Skeletal muscle cell (primary cell): ENCODE results near the gene MORC4.
"Not testable (repeated sequence)": the region's sequence is repeated elsewhere in the genome, so short reads cannot be mapped to it uniquely, and the experiment has no call there.

Experiments used
- DNase-seq: peaks from one replicate; pipeline ENCODE4 v3.0.0-alpha.2; 2010; ENCODE audit warnings: low read depth
- H3K4me3 ChIP-seq: 2 replicates; pipeline ENCODE4 v1.5.1; 2011; ENCODE audit warnings: low read depth, mild to moderate bottlenecking, control low read depth, low read length, moderate library complexity

Gene MORC4

DNA sequence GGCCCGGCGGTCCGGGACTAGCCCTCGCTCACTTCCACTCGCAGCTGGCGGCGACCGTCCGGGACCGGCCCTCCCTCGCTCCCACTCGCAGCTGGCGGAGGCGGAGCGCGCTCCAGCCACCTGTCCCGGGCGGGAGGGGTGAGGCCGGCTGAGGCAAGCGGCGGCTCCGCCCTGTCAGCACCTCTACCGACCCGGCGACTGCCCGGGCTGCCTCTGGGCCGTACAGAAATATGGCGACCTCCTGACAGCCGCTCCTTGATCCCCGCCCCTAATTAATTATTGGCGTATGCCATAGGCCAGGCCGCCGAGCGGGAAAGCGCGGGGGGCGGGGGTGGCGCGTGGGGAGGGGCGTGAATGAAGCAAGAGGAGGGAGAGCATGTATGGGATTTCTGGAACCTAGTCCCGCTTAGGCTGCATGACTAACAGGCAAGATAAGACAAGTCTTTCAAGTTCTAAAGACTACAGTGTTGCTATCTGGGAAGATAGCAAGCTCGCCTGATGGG is at the start of gene MORC4:
Gene MORC4, minus strand, starts transcription at position 200 of the 503 bp plus-strand sequence. CDS start 243 bp downstream, outside the sequence.
- peak; percentile 31 for DNase-seq

GRCh38 chrX:107047622-107048021 is 47.6 kb upstream of the MORC4 start:
- DNase-seq: no peak
- no peak overlapping the region for H3K4me3 ChIP-seq

More for the DNA sequence above, at the start of gene MORC4:
- H3K4me3 ChIP-seq: peak within 1 kb of the TSS; percentile 62

DNA sequence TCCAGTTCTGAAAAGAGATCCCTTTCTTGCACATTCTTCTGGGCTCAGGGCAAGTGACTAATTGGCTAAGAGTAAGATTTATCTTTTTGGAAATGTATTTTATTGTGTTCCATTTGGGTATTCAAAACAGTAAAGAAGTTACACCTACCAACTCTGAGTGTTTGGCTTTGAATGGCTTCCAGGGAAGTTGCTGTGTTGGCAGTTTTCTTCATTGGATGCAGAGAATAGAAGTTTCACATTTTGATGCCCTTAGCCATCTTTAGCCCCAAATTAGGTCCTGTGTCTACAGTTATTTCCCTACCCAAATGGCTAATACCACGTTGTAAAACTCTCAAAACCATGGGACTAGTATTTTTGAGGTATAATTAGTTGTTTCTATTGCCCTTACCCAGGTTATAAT is 29.7 kb upstream of the MORC4 start:
- no peak for DNase-seq
- H3K4me3 ChIP-seq: no peak overlapping the region

GRCh38 chrX:107025545-107025944 is 25.5 kb upstream of the MORC4 start:
- H3K4me3 ChIP-seq: no peak overlapping the region
- no peak for DNase-seq

DNA sequence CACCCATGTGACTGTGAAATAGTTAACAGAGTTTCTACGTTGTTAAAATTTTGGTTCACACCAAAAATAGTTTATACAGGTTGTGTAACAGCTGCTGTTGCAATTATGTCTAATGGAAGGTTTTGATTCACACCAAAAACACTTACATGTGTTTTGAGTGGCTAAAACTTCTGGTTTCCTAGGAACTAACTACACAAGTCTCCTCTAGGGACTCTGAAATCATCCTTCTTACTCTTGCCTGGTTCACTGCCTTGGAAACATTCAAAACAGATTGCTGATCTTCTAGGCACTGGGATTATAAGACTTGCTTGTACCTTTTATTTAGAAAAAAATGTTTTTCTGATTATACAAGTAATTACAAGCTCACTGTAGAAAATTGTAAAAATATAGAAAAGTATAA is 14.9 kb upstream of the MORC4 start:
- H3K4me3 ChIP-seq: no peak overlapping the region
- no peak for DNase-seq

- DNase-seq: no peak
- no peak overlapping the region for H3K4me3 ChIP-seq
Observed at GRCh38 chrX:107008034-107008433, 8.0 kb upstream of the MORC4 start.

DNA sequence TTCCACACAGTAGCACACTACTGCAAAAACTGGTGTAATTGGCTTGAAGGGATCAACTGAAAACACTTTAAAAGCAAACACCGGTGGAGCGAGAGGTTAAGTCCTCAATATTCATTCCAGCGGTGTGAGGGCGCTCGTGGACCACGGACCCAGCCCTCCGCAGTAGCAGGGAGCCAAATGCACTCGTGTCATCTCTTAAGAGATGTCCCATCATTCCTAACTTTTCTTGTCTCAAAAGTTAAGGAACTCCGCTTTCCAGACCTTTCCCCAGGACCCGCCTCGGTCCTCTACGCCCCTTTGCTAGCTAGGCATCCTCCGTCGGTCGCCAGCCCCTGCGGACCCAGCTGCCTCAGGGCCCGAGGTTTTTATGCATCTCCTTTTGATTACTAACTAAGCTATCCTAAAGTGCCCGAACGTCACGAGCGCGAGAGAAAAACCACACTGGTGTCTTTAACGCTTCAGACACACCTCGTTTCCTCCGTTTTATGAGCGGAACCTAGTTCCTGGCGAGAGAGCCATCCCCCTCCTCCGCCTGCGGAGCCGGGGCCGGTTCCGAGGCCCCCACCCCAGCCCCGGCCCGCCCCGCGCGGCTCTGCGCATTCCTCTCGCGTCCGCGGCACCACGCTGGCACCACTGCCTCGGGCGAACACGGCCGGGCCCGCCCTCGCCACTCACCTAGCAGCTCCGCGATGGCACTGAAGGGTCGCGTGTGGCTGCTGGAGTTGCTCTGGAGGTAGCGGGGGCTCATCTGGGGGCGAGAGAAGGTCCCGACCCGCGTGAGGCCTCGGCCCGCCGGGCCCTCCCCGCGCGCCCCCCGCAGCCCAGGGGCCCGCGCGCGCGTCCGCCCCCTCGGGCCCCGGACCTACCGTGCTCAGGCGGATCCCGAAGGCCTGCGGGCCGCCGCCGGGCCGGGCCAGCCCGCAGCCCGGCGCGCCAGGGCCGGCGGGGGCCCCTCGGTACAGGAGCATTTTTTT is 723 bp downstream of the MORC4 start:
- peak overlapping the region; percentile 62 for H3K4me3 ChIP-seq
- no peak for DNase-seq

DNA sequence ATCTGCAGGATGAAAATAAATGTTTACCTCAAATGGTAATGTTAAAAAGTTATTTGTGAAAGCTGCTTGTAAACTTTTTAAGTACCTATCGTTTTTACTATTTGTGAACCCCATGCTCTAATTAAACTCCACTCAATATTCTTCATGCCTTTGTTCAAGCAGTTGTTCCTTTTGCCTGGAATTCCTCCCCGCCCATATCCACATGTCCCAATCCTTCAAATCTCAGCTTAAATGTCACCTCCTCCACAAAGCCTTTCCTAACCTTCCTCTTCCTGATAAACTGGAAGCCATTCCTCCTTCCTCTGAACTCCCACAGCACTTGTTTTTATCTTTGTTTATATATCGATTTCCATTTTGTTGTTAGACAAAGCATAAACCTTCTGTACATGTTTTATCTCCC is 2.4 kb downstream of the MORC4 start:
- H3K4me3 ChIP-seq: no peak overlapping the region
- DNase-seq: no peak

DNA sequence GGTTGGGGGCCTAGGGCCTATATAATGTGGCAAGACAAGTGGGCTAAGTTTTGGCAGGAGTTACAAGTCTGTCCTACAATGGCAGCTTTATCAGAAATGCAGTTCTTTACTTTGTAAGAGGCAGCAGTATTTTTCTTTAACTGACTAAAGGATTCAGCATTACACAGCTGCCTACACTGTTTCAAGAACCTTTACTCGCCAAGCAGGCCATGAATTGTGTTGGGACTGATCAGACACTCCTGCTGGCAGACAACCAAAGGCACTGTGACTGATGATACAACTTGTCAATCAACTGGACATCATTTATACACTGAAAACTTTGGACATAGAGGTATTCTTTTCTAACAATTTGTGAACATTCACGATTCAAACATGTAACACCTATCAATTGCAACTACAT is 4.3 kb downstream of the MORC4 start:
- H3K4me3 ChIP-seq: no peak overlapping the region
- DNase-seq: no peak

- DNase-seq: no peak
- no peak overlapping the region for H3K4me3 ChIP-seq
Observed at GRCh38 chrX:106987488-106987887, 12.5 kb downstream of the MORC4 start.

GRCh38 chrX:106980952-106981626 is 18.9 kb downstream of the MORC4 start:
- DNase-seq: no peak

GRCh38 chrX:106976416-106976815 is 23.6 kb downstream of the MORC4 start:
- DNase-seq: no peak
- no peak overlapping the region for H3K4me3 ChIP-seq

More at GRCh38 chrX:106980952-106981626, 18.9 kb downstream of the MORC4 start:
- H3K4me3 ChIP-seq: no peak overlapping the region

DNA sequence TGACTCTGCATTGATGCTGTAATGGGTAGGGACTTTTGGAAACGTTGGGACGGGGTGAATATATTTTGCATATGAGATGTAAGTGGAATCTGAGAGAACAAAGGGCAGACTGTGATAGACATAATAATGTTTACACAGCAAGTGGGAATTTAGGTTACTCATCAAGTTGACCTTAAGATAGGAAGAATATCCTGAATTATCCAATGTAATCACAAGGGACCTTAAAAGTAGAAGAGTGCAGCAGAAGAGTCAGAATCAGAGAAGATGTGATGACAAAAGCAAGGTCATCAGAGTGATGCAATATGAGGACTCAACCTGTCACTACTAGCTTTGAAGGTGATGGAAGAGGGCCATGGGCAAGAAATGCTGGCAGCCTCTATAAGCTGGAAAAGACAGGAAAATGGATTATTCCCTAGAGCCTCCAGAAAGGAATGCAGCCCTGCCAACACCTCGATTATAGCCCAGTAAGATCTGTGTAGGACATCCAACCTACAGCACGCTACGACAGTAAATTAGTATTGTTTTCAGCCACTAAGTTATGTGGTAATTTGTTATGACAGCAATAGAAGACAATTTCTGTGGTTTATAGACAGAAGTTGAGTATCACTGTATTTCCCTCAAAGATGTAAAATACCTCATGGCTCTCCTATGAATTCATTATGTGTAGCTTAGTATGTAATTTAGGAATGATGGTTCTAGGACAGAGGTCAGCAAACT is 26.4 kb downstream of the MORC4 start:
- H3K4me3 ChIP-seq: no peak overlapping the region
- no peak for DNase-seq

GRCh38 chrX:106972896-106973295 is 27.1 kb downstream of the MORC4 start:
- DNase-seq: no peak
- H3K4me3 ChIP-seq: no peak overlapping the region

GRCh38 chrX:106966547-106966946 is 33.5 kb downstream of the MORC4 start:
- DNase-seq, H3K4me3 ChIP-seq: not testable (repeated sequence)

DNA sequence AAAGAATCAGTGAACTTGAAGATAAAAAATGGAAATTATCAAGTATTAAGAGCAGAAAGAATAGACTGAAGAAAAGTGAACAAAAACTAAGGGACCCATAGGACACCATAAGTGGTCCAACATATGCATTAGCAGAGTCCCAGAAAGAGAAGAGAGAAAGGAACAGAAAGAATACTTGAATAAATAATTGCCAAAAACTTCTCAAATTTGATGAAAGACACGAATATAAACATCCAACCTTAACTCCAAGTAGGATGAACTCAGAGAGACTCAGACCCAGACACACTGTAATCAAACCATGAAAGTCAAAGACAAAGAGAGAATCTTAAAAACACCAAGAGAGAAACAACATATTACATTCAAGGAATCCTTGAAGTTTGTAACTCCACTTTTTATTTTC is 35.7 kb downstream of the MORC4 start:
- no peak overlapping the region for H3K4me3 ChIP-seq
- no peak for DNase-seq

DNA sequence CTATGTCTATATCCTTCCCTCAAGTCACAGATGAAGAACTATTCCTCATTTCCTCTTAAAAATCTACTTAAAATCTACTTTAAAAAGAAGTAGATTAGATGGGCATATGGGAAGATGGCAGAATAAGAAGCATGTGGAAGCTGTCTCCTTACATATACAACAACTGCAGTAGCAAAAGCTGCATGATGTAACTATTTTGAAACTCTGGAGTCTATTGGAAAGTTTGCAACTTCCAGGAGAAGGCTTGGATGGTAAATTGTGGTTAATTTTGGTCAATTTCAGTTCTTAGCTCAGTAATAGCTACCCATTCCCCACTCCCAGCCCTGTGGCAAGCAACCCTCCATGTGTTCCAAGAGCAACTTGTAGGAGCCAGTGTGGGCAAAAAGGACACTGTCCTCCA is 36.9 kb downstream of the MORC4 start:
- DNase-seq: no peak
- H3K4me3 ChIP-seq: no peak overlapping the region

DNA sequence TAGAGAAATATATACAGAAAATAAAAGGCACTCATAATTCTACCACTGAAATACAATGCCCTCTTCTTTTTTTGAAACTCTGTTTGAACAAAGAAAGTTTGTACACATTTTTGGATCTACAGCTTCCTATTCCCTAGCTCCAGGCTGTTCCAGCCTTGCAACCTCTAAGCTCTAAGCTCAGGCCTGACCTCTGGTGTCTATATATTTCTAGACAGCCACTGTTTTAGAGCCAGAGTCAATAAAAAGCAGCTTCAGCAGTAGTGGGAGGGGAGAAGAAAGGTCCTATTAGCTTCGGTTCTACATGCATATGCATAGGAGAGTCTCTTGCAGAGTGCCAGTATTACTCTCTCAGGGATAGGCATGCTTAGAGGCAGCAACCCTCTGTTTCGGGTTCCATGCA is 40.1 kb downstream of the MORC4 start:
- H3K4me3 ChIP-seq: no peak overlapping the region
- DNase-seq: no peak

GRCh38 chrX:106957856-106958255 is 42.2 kb downstream of the MORC4 start:
- no peak overlapping the region for H3K4me3 ChIP-seq
- no peak for DNase-seq
